ENCODE data around the gene PPL.

PPL gene

GRCh38 chr16:4936991-4937781, at the start of gene PPL:
Gene PPL (minus strand): TSS chr16:4937148. CDS start chr16:4937045, 103 bp downstream.
- DNase-seq (ENCODE audit: low read depth): peak; percentile 73
- no peak for TF ChIP-seq CTCF (IDR thresholded peaks at IDR 0.05; ENCODE audit: insufficient read depth, low read depth, low read length, missing control alignments)
- peak within 1 kb of the TSS; percentile 95 for H3K4me3 ChIP-seq (ENCODE audit: low read length)

- H3K4me3 ChIP-seq (ENCODE audit: low read length): no peak overlapping the region
- TF ChIP-seq CTCF (IDR thresholded peaks at IDR 0.05; ENCODE audit: insufficient read depth, low read depth, low read length, missing control alignments): no peak
- DNase-seq (ENCODE audit: low read depth): no peak
Observed at GRCh38 chr16:4984174-4984990, 47.4 kb upstream of the PPL start.

GRCh38 chr16:4982056-4982867, 45.3 kb upstream of the PPL start:
- H3K4me3 ChIP-seq (ENCODE audit: low read length): no peak overlapping the region
- no peak for DNase-seq (ENCODE audit: low read depth)
- no peak for TF ChIP-seq CTCF (IDR thresholded peaks at IDR 0.05; ENCODE audit: insufficient read depth, low read depth, low read length, missing control alignments)

GRCh38 chr16:4981473-4981872, 44.5 kb upstream of the PPL start:
- no peak overlapping the region for H3K4me3 ChIP-seq (ENCODE audit: low read length)
- no peak for DNase-seq (ENCODE audit: low read depth)
- no peak for TF ChIP-seq CTCF (IDR thresholded peaks at IDR 0.05; ENCODE audit: insufficient read depth, low read depth, low read length, missing control alignments)

- no peak overlapping the region for H3K4me3 ChIP-seq (ENCODE audit: low read length)
- TF ChIP-seq CTCF (IDR thresholded peaks at IDR 0.05; ENCODE audit: insufficient read depth, low read depth, low read length, missing control alignments): no peak
- DNase-seq (ENCODE audit: low read depth): no peak
Observed at GRCh38 chr16:4980691-4981090, 43.7 kb upstream of the PPL start.

GRCh38 chr16:4979736-4980660, 43.0 kb upstream of the PPL start:
- no peak for TF ChIP-seq CTCF (IDR thresholded peaks at IDR 0.05; ENCODE audit: insufficient read depth, low read depth, low read length, missing control alignments)
- DNase-seq (ENCODE audit: low read depth): no peak
- H3K4me3 ChIP-seq (ENCODE audit: low read length): no peak overlapping the region
